ENCODE measurements around the gene UTP4.
A peak's percentile ranks its signal among the peaks of the same experiment; 100 is the strongest.
"Not testable (repeated sequence)": the region's sequence is repeated elsewhere in the genome, so short reads cannot be mapped to it uniquely, and the experiment has no call there.

The UTP4 gene

GRCh38 chr16:69111216-69111875 is 21.1 kb upstream of the UTP4 start:
- no peak for DNase-seq

- DNase-seq, result no peak
These were observed 20.6 kb upstream of the UTP4 start for GRCh38 chr16:69111876-69112230.

GRCh38 chr16:69112285-69113129 is 19.9 kb upstream of the UTP4 start:
- no peak for DNase-seq

- DNase-seq, result no peak
These were observed 19.2 kb upstream of the UTP4 start for GRCh38 chr16:69113216-69113615.

GRCh38 chr16:69114346-69114975 is 18.0 kb upstream of the UTP4 start:
- no peak for DNase-seq

GRCh38 chr16:69114976-69115355 is 17.5 kb upstream of the UTP4 start:
- no peak for DNase-seq

- DNase-seq, result no peak
These were observed 17.1 kb upstream of the UTP4 start for GRCh38 chr16:69115361-69115760.

- no peak for DNase-seq
These were observed 16.6 kb upstream of the UTP4 start for GRCh38 chr16:69115837-69116236.

GRCh38 chr16:69116256-69116875 is 16.1 kb upstream of the UTP4 start:
- no peak for DNase-seq

- no peak for DNase-seq
These were observed 15.5 kb upstream of the UTP4 start for GRCh38 chr16:69116906-69117305.

GRCh38 chr16:69118468-69118867 is 14.0 kb upstream of the UTP4 start:
- DNase-seq, result no peak

- DNase-seq, result no peak
These were observed 13.5 kb upstream of the UTP4 start for GRCh38 chr16:69118994-69119393.

- no peak for DNase-seq
These were observed 12.9 kb upstream of the UTP4 start for GRCh38 chr16:69119536-69119935.

GRCh38 chr16:69120096-69120664 is 12.3 kb upstream of the UTP4 start:
- DNase-seq, result no peak

GRCh38 chr16:69123910-69124309 is 8.5 kb upstream of the UTP4 start:
- peak; percentile 63 for DNase-seq

GRCh38 chr16:69124406-69124805 is 8.0 kb upstream of the UTP4 start:
- not testable (repeated sequence) for DNase-seq

GRCh38 chr16:69124961-69125360 is 7.5 kb upstream of the UTP4 start:
- DNase-seq, result not testable (repeated sequence)

GRCh38 chr16:69126221-69126620 is 6.2 kb upstream of the UTP4 start:
- DNase-seq, result no peak

- DNase-seq, result not testable (repeated sequence)
These were observed 5.6 kb upstream of the UTP4 start for GRCh38 chr16:69126801-69127200.

- no peak for DNase-seq
These were observed 4.4 kb upstream of the UTP4 start for GRCh38 chr16:69127966-69128510.

GRCh38 chr16:69130461-69130860 is 2.0 kb upstream of the UTP4 start:
- no peak for DNase-seq

GRCh38 chr16:69131167-69131838 is 1.1 kb upstream of the UTP4 start:
- DNase-seq, result no peak

Measured in NCI-H1092 (cell line).